Hepatocyte (in vitro differentiated cells): ENCODE measurements around the gene GNA14. TPM values are rescaled to one million over a fixed set of nuclear protein-coding genes. Genes with fewer than 3 reads are reported as not detected.

Experiments used
- DNase-seq: peaks from one replicate; pipeline ENCODE4 v3.0.0-alpha.2; 2016; ENCODE audit warnings: low spot score
- H2AFZ ChIP-seq: fragments of 200-600 bp; sonication (generic); 2 replicates; pipeline ENCODE4 v1.6.0; 2016; ENCODE audit warnings: antibody characterized with exemption, mild to moderate bottlenecking
- H3K27ac ChIP-seq: fragments of 200-600 bp; sonication (generic); 2 replicates; pipeline ENCODE4 v1.5.1; 2016; ENCODE audit warnings: mild to moderate bottlenecking
- H3K27me3 ChIP-seq: fragments of 200-600 bp; sonication (generic); 2 replicates; pipeline ENCODE4 v1.6.1; 2016
- H3K36me3 ChIP-seq: fragments of 200-600 bp; sonication (generic); replicated peaks from 2 replicates; pipeline ENCODE4 v1.5.1; 2016; ENCODE audit warnings: low read depth; ENCODE audit not compliant: insufficient read depth
- H3K4me1 ChIP-seq: fragments of 200-600 bp; sonication (generic); 2 replicates; pipeline ENCODE4 v1.5.1; 2016; ENCODE audit warnings: mild to moderate bottlenecking, moderate library complexity; ENCODE audit not compliant: insufficient read depth
- H3K4me2 ChIP-seq: fragments of 200-600 bp; sonication (generic); 2 replicates; pipeline ENCODE4 v1.6.0; 2016
- H3K4me3 ChIP-seq: fragments of 200-600 bp; sonication (generic); 2 replicates; pipeline ENCODE4 v1.5.1; 2016; ENCODE audit warnings: mild to moderate bottlenecking
- H3K79me2 ChIP-seq: fragments of 200-600 bp; sonication (generic); 2 replicates; pipeline ENCODE4 v1.6.0; 2017; ENCODE audit warnings: mild to moderate bottlenecking
- H3K9me2 ChIP-seq: fragments of 200-600 bp; sonication (generic); replicated peaks from 2 replicates; pipeline ENCODE4 v1.6.0; 2017; ENCODE audit warnings: mild to moderate bottlenecking; ENCODE audit not compliant: insufficient read depth
- H3K9me3 ChIP-seq: fragments of 200-600 bp; sonication (generic); 2 replicates; pipeline ENCODE4 v1.5.1; 2016; ENCODE audit warnings: low read depth, mild to moderate bottlenecking
- H4K20me1 ChIP-seq: fragments of 200-600 bp; sonication (generic); 2 replicates; pipeline ENCODE4 v1.6.0; 2016; ENCODE audit warnings: mild to moderate bottlenecking; ENCODE audit not compliant: insufficient read depth, poor library complexity, severe bottlenecking
- CTCF ChIP-seq: fragments of 200-600 bp; sonication (generic); IDR thresholded peaks from 2 replicates; pipeline ENCODE4 v1.5.1; 2016; ENCODE audit warnings: antibody characterized with exemption, mild to moderate bottlenecking; ENCODE audit not compliant: poor library complexity
- EZH2 ChIP-seq: fragments of 200-600 bp; sonication (generic); IDR thresholded peaks from 2 replicates; pipeline ENCODE4 v1.6.1; 2016; ENCODE audit warnings: antibody characterized with exemption, mild to moderate bottlenecking, borderline replicate concordance
- EZH2phosphoT487 ChIP-seq: fragments of 200-600 bp; sonication (generic); IDR thresholded peaks from one replicate; pipeline ENCODE4 v1.6.1; 2018; ENCODE audit warnings: antibody characterized with exemption, mild to moderate bottlenecking, low read depth, moderate library complexity; ENCODE audit not compliant: unreplicated experiment, severe bottlenecking
- WGBS: methylation state at CpG from one replicate; pipeline ENCODE4 v1.1.6; 2016; ENCODE audit warnings: low lambda C conversion rate; ENCODE audit errors: missing lambda C conversion rate; 5-methylcytosine and 5-hydroxymethylcytosine counted together
- polyA plus RNA-seq: library from polyadenylated mRNA; unstranded; fragments of >200 nt; fragmentation: Nextera tagmentation; extraction: Ambion mirVana; gene quantifications from 2 replicates; pipeline ENCODE4 v1.2.1, GENCODE V29; 2016
- total RNA-seq: library from RNA; depleted of rRNA; stranded (reverse); fragments of >200 nt; gene quantifications from 2 replicates; pipeline ENCODE4 v1.2.3, GENCODE V29; 2014

The GNA14 gene
- total and polyA plus RNA-seq, 2 experiments from 2014 or later, result 1.2 to 3.1 TPM

GRCh38 chr9:77453825-77454647 lies 194.1 kb downstream of the GNA14 start:
- H3K27me3 ChIP-seq, result no peaks in the 10 kb centered on the region
- no peak for TF ChIP-seq CTCF
- no peak for TF ChIP-seq EZH2
- H3K9me2 ChIP-seq, result no peaks in the 10 kb centered on the region
- peak overlapping the region; percentile 37 for H3K4me2 ChIP-seq
- no peak for DNase-seq
- H3K79me2 ChIP-seq, result no peaks in the 10 kb centered on the region
- H3K4me3 ChIP-seq, result no peak overlapping the region
- H2AFZ ChIP-seq, result no peak overlapping the region
- 86% methylated on average over 14 of the region's 14 CpGs for WGBS
- H3K36me3 ChIP-seq, result no peaks in the 10 kb centered on the region
- H4K20me1 ChIP-seq, result no peaks in the 10 kb centered on the region
- no peak overlapping the region for H3K27ac ChIP-seq
- H3K4me1 ChIP-seq, result peaks cover 11% of the 10 kb centered on the region
- no peaks in the 10 kb centered on the region for H3K9me3 ChIP-seq

- H3K27ac ChIP-seq, result no peak overlapping the region
- H3K27me3 ChIP-seq, result no peaks in the 10 kb centered on the region
- no peaks in the 10 kb centered on the region for H3K36me3 ChIP-seq
- H3K4me1 ChIP-seq, result peaks cover 11% of the 10 kb centered on the region
- H4K20me1 ChIP-seq, result no peaks in the 10 kb centered on the region
- H3K4me3 ChIP-seq, result no peak overlapping the region
- DNase-seq, result no peak
- H2AFZ ChIP-seq, result no peak overlapping the region
- H3K9me3 ChIP-seq, result no peaks in the 10 kb centered on the region
- H3K4me2 ChIP-seq, result no peak overlapping the region
- no peak for TF ChIP-seq CTCF
- H3K79me2 ChIP-seq, result no peaks in the 10 kb centered on the region
- WGBS, result 93% methylated on average over 4 of the region's 4 CpGs
- H3K9me2 ChIP-seq, result no peaks in the 10 kb centered on the region
These were observed 196.6 kb downstream of the GNA14 start for GRCh38 chr9:77451507-77451906.

- H3K4me1 ChIP-seq, result peaks cover 11% of the 10 kb centered on the region
- no peaks in the 10 kb centered on the region for H3K27me3 ChIP-seq
- 95% methylated on average over 4 of the region's 4 CpGs for WGBS
- H3K27ac ChIP-seq, result peak overlapping the region; percentile 78
- H3K9me2 ChIP-seq, result no peaks in the 10 kb centered on the region
- peak overlapping the region; percentile 48 for H3K4me2 ChIP-seq
- no peaks in the 10 kb centered on the region for H3K79me2 ChIP-seq
- H4K20me1 ChIP-seq, result no peaks in the 10 kb centered on the region
- no peak for DNase-seq
- no peak for TF ChIP-seq EZH2
- H2AFZ ChIP-seq, result no peak overlapping the region
- no peaks in the 10 kb centered on the region for H3K9me3 ChIP-seq
- no peak overlapping the region for H3K4me3 ChIP-seq
- no peaks in the 10 kb centered on the region for H3K36me3 ChIP-seq
These were observed 198.0 kb downstream of the GNA14 start for GRCh38 chr9:77450085-77450475.

GRCh38 chr9:77449240-77450084 lies 198.7 kb downstream of the GNA14 start:
- peak overlapping the region; percentile 78 for H3K27ac ChIP-seq
- DNase-seq, result peak; percentile 80
- H3K36me3 ChIP-seq, result no peaks in the 10 kb centered on the region
- no peaks in the 10 kb centered on the region for H4K20me1 ChIP-seq
- H3K79me2 ChIP-seq, result no peaks in the 10 kb centered on the region
- H2AFZ ChIP-seq, result no peak overlapping the region
- H3K4me3 ChIP-seq, result no peak overlapping the region
- no peak for TF ChIP-seq EZH2
- no peak for TF ChIP-seq EZH2phosphoT487
- peak; percentile 14 for TF ChIP-seq CTCF
- peak overlapping the region; percentile 48 for H3K4me2 ChIP-seq
- H3K27me3 ChIP-seq, result no peaks in the 10 kb centered on the region
- H3K4me1 ChIP-seq, result peaks cover 11% of the 10 kb centered on the region
- no peaks in the 10 kb centered on the region for H3K9me3 ChIP-seq
- 63% methylated on average over 12 of the region's 12 CpGs for WGBS
- no peaks in the 10 kb centered on the region for H3K9me2 ChIP-seq
